Astrocyte (in vitro differentiated cells and primary cell): ENCODE measurements around the gene PRTG. TPM values are rescaled to one million over a fixed set of nuclear protein-coding genes. Genes with fewer than 3 reads are reported as not detected.

ENCODE experiments used
- DNase-seq: peaks from one replicate; pipeline ENCODE4 v3.0.0-alpha.2; 2010; ENCODE audit warnings: low read depth
- FAIRE-seq: peaks from 2 replicates; lab custom pipeline; 2011; peaks lifted over from hg19 to GRCh38; lab: Jason Lieb, UNC
- H2AFZ ChIP-seq: 2 replicates; pipeline ENCODE4 v1.6.0; 2012; ENCODE audit warnings: low read depth, low read length, inconsistent platforms
- H3K27ac ChIP-seq: 2 replicates; pipeline ENCODE4 v1.5.1; 2011; ENCODE audit warnings: low read depth, low read length, inconsistent platforms
- H3K27me3 ChIP-seq: 2 replicates; pipeline ENCODE4 v1.6.0; 2011; ENCODE audit warnings: low read length, inconsistent platforms; ENCODE audit not compliant: insufficient read depth
- H3K36me3 ChIP-seq: 2 replicates; pipeline ENCODE4 v1.5.1; 2011; ENCODE audit warnings: low read length, inconsistent platforms; ENCODE audit not compliant: insufficient read depth
- H3K4me1 ChIP-seq: 2 replicates; pipeline ENCODE4 v1.5.1; 2011; ENCODE audit warnings: low read length, inconsistent platforms; ENCODE audit not compliant: insufficient read depth
- H3K4me2 ChIP-seq: 2 replicates; pipeline ENCODE4 v1.6.0; 2012; ENCODE audit warnings: low read length, inconsistent platforms
- H3K4me3 ChIP-seq: 2 replicates; pipeline ENCODE4 v1.5.1; 2011; ENCODE audit warnings: low read depth, mild to moderate bottlenecking, low read length, inconsistent platforms; ENCODE audit not compliant: insufficient read depth
- H3K79me2 ChIP-seq: 2 replicates; pipeline ENCODE4 v1.6.0; 2012; ENCODE audit warnings: mild to moderate bottlenecking, low read length, inconsistent platforms; ENCODE audit not compliant: insufficient read depth
- H3K9ac ChIP-seq: 2 replicates; pipeline ENCODE4 v1.6.0; 2012; ENCODE audit warnings: mild to moderate bottlenecking, low read length, inconsistent platforms
- H3K9me3 ChIP-seq: 2 replicates; pipeline ENCODE4 v1.5.1; 2012; ENCODE audit warnings: low read depth, mild to moderate bottlenecking, low read length, inconsistent platforms; ENCODE audit not compliant: insufficient read depth
- H4K20me1 ChIP-seq: 2 replicates; pipeline ENCODE4 v1.6.0; 2012; ENCODE audit warnings: low read length, inconsistent platforms; ENCODE audit not compliant: insufficient read depth
- H3K27ac Mint-ChIP-seq: one replicate; pipeline ENCODE4 v1.8.0; 2021; ENCODE audit warnings: mild to moderate bottlenecking, mixed read lengths; ENCODE audit not compliant: unreplicated experiment
- H3K27me3 Mint-ChIP-seq: one replicate; pipeline ENCODE4 v1.8.0; 2021; ENCODE audit warnings: low read depth, mixed read lengths; ENCODE audit not compliant: unreplicated experiment
- H3K36me3 Mint-ChIP-seq: one replicate; pipeline ENCODE4 v1.8.0; 2021; ENCODE audit warnings: low read depth, mixed read lengths; ENCODE audit not compliant: unreplicated experiment
- H3K4me1 Mint-ChIP-seq: one replicate; pipeline ENCODE4 v1.8.0; 2021; ENCODE audit warnings: low read depth, mixed read lengths; ENCODE audit not compliant: unreplicated experiment
- H3K4me3 Mint-ChIP-seq: one replicate; pipeline ENCODE4 v1.8.0; 2021; ENCODE audit warnings: mild to moderate bottlenecking, moderate library complexity, mixed read lengths; ENCODE audit not compliant: unreplicated experiment
- H3K9me3 Mint-ChIP-seq: one replicate; pipeline ENCODE4 v1.8.0; 2021; ENCODE audit warnings: mild to moderate bottlenecking, mixed read lengths; ENCODE audit not compliant: unreplicated experiment
- CTCF ChIP-seq: IDR thresholded peaks from 2 replicates; pipeline ENCODE4 v1.5.1; 2011; ENCODE audit warnings: low read depth, mild to moderate bottlenecking, inconsistent platforms, low read length, moderate library complexity; ENCODE audit not compliant: insufficient read depth
- EZH2 ChIP-seq: IDR thresholded peaks from 2 replicates; pipeline ENCODE4 v1.6.1; 2012; ENCODE audit warnings: mild to moderate bottlenecking, low read length, inconsistent platforms; ENCODE audit not compliant: insufficient read depth
- total RNA-seq: library from RNA; stranded (reverse); gene quantifications from 2 replicates; pipeline ENCODE4 v1.2.1, GENCODE V29; 2021

The PRTG gene
- total RNA-seq, 1 donor from 2014 or later = 39.4 TPM

- Histone ChIP-seq H4K20me1 (no peaks in the 10 kb centered on the region), H3K27me3 (no peaks in the 10 kb centered on the region), H3K36me3 (no peaks in the 10 kb centered on the region), H3K27ac (no peak overlapping the region), H3K4me3 (no peak overlapping the region), H3K9ac (no peak overlapping the region), H3K4me1 (no peaks in the 10 kb centered on the region), H3K4me2 (no peak overlapping the region), H2AFZ (no peak overlapping the region), H3K79me2 (no peaks in the 10 kb centered on the region), H3K9me3 (no peaks in the 10 kb centered on the region)
- TF ChIP-seq CTCF (no peak), EZH2 (no peak)
- Mint-ChIP-seq H3K36me3 (no peaks in the 10 kb centered on the region), H3K27ac (no peak overlapping the region), H3K4me3 (no peak overlapping the region), H3K9me3 (no peaks in the 10 kb centered on the region), H3K4me1 (peaks cover 6% of the 10 kb centered on the region), H3K27me3 (no peaks in the 10 kb centered on the region)
- FAIRE-seq (no peak), DNase-seq (no peak)
Measured at GRCh38 chr15:55710286-55710685, 32.7 kb downstream of the PRTG start.

DNA sequence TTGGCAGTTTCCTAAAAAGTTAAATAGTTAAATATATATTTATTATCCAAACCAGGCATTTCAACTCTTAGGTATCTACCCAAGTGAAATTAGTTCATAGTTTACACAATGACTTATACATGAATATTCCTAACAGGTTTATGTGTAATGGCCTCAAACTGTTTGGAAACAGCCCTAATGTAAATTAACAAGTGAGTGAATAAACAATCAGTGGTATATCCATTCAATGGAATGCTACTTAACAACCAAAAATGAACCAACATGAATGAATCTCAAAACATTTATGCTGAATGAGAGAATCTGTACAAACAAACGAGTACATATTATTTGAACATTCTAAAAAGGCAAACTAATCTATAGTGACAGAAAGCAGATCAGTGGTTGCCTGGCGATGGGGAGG lies 33.5 kb downstream of the PRTG start:
- Histone ChIP-seq H3K9me3 (no peaks in the 10 kb centered on the region), H2AFZ (no peak overlapping the region), H3K36me3 (no peaks in the 10 kb centered on the region), H3K9ac (no peak overlapping the region), H3K4me3 (no peak overlapping the region), H3K27me3 (no peaks in the 10 kb centered on the region), H3K4me1 (no peaks in the 10 kb centered on the region), H3K27ac (no peak overlapping the region), H3K79me2 (no peaks in the 10 kb centered on the region), H4K20me1 (no peaks in the 10 kb centered on the region), H3K4me2 (no peak overlapping the region)
- FAIRE-seq = no peak
- no peaks in the 10 kb centered on the region for H3K27me3 Mint-ChIP-seq
- H3K9me3 Mint-ChIP-seq = no peaks in the 10 kb centered on the region
- H3K4me3 Mint-ChIP-seq = no peak overlapping the region
- H3K4me1 Mint-ChIP-seq = peaks cover 3% of the 10 kb centered on the region
- no peaks in the 10 kb centered on the region for H3K36me3 Mint-ChIP-seq
- H3K27ac Mint-ChIP-seq = no peak overlapping the region
- TF ChIP-seq EZH2 (no peak), CTCF (no peak)
- no peak for DNase-seq

- H3K27me3 Mint-ChIP-seq = no peaks in the 10 kb centered on the region
- FAIRE-seq = no peak
- no peak for TF ChIP-seq CTCF
- no peak for TF ChIP-seq EZH2
- H3K9me3 Mint-ChIP-seq = no peaks in the 10 kb centered on the region
- H3K27ac Mint-ChIP-seq = no peak overlapping the region
- H3K4me3 Mint-ChIP-seq = no peak overlapping the region
- Histone ChIP-seq H3K27me3 (no peaks in the 10 kb centered on the region), H2AFZ (no peak overlapping the region), H3K36me3 (no peaks in the 10 kb centered on the region), H3K79me2 (no peaks in the 10 kb centered on the region), H3K9me3 (no peaks in the 10 kb centered on the region), H3K9ac (no peak overlapping the region), H4K20me1 (no peaks in the 10 kb centered on the region), H3K4me3 (no peak overlapping the region), H3K4me2 (no peak overlapping the region), H3K27ac (no peak overlapping the region), H3K4me1 (no peaks in the 10 kb centered on the region)
- peaks cover 7% of the 10 kb centered on the region for H3K4me1 Mint-ChIP-seq
- DNase-seq = no peak
- no peaks in the 10 kb centered on the region for H3K36me3 Mint-ChIP-seq
Measured at GRCh38 chr15:55708720-55709119, 34.2 kb downstream of the PRTG start.
